ENCODE data around the gene FXYD7.

- no peak for TF ChIP-seq CTCF (IDR thresholded peaks at IDR 0.05 in 2 of 3, conservative IDR thresholded peaks at IDR 0.05 in 1 of 3; ENCODE audit: borderline replicate concordance in 1 of 3, insufficient read depth in 1 of 3, low read depth in 2 of 3, low read length in 2 of 3)
- no peak for TF ChIP-seq POLR2AphosphoS5 (IDR thresholded peaks at IDR 0.05; ENCODE audit: low read depth, low read length)
- TF ChIP-seq POLR2A (IDR thresholded peaks at IDR 0.05; ENCODE audit: borderline replicate concordance, extremely low read depth, insufficient read depth, insufficient read length), result no peak
- no peak for TF ChIP-seq EZH2phosphoT487 (IDR thresholded peaks at IDR 0.05; ENCODE audit: borderline replicate concordance)
- TF ChIP-seq EGR1 (IDR thresholded peaks at IDR 0.05; ENCODE audit: low read depth), result no peak
- TF ChIP-seq SRF (IDR thresholded peaks at IDR 0.05; ENCODE audit: low read depth), result no peak
- TF ChIP-seq REST (IDR thresholded peaks at IDR 0.05; ENCODE audit: low read depth), result no peak
Measured at GRCh38 chr19:35117799-35118198, 25.3 kb upstream of the FXYD7 start.

All from HCT116 (cell line).